GM12801 (cell line): Measurements from ENCODE around the gene ZNF708.

Source experiments
- CTCF ChIP-seq: IDR thresholded peaks from one replicate; pipeline ENCODE4 v1.5.1; 2011; ENCODE audit warnings: control low read depth; ENCODE audit not compliant: insufficient read length; ENCODE audit errors: extremely low read depth

Gene ZNF708

DNA sequence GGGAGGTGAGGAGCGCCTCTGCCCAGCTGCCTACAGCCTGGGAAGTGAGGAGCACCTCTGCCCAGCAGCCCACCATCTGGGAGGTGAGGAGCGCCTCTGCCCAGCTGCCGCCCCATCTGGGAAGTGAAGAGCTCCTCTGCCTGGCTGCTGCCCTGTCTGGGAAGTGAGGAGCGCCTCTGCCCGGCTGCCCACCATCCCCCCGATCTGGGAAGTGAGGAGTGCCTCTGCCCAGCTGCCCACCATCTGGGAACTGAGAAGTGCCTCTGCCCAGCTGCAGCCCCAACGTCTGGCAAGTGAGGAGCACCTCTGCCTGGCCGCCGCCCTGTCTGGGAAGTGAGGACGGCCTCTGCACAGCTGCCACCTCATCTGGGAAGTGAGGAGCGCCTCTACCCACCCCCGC, 64.3 kb downstream of the ZNF708 start:
- TF ChIP-seq CTCF: no peak

GRCh38 chr19:21264416-21264815, 64.8 kb downstream of the ZNF708 start:
- TF ChIP-seq CTCF: no peak

- TF ChIP-seq CTCF: no peak
Observed at GRCh38 chr19:21260164-21260847, 68.9 kb downstream of the ZNF708 start.

DNA sequence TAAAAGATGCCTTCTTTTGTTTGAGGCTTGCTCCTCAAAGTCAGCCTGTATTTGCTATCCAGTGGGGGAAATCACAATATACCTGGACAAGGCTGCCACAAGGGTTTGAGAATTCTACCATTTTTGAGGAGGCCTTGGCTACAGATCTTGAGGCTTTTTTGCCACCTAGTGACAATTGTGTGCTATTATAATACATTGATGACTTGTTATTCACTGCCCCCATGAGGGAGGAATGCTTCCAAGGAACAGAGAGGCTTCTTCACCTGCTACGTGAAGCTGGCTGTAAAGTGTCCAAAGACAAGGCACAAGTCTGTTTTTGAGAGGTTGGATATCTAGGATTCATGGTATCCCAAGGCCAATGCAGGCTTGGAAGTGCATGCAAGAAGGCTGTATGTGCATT, 72.5 kb downstream of the ZNF708 start:
- TF ChIP-seq CTCF: no peak
